Esophagus squamous epithelium (tissue), 4 donors: ENCODE results near the gene ITGB3BP.

Source experiments
- CTCF ChIP-seq, 6 experiments: fragments of 450-650 bp in 4 of 6; fragments of 200-600 bp in 2 of 6; sonication (generic) in 2 of 6; IDR thresholded peaks; one replicate each; pipeline ENCODE4 v1.5.1; 2016 to 2019; ENCODE audit warnings: antibody characterized with exemption in 6 of 6, mild to moderate bottlenecking in 4 of 6, moderate library complexity in 4 of 6
- POLR2A ChIP-seq, 4 donors: fragments of 450-650 bp; IDR thresholded peaks; one replicate each; pipeline ENCODE4 v1.6.1; 2017; ENCODE audit warnings: antibody characterized with exemption in 4 of 4, mild to moderate bottlenecking in 4 of 4, moderate library complexity in 3 of 4

DNA sequence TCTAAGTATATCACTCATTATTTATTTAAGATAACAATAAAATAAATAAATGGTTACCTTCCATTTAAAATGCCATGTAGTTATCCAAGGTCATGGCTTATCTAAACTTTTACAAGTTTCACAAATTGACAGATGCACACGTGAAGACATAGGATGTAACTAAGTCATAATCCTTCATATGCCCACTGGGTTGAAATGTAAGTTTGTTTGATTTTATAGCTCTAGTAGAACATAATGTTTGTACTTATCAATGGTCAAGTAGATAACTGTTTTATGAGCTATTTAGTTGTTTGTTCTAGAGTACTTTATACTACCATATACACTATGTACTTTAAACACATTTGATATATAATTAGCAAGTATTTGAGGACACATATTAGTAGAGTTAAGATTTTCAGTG lies 43.0 kb downstream of the ITGB3BP start:
- TF ChIP-seq POLR2A (IDR thresholded peaks at IDR 0.05) (no peak), CTCF (IDR thresholded peaks at IDR 0.05) (no peak)
